Activated T-cell treated with anti-CD3 and anti-CD28 coated beads for 1 hour (primary cell): Measurements from ENCODE around the gene POLR1A.
"Not testable (repeated sequence)": the region's sequence is repeated elsewhere in the genome, so short reads cannot be mapped to it uniquely, and the experiment has no call there.

ENCODE experiments used
- DNase-seq: peaks from one replicate; pipeline ENCODE4 v3.0.0-alpha.2; 2020; ENCODE audit warnings: low read depth

POLR1A gene

DNA sequence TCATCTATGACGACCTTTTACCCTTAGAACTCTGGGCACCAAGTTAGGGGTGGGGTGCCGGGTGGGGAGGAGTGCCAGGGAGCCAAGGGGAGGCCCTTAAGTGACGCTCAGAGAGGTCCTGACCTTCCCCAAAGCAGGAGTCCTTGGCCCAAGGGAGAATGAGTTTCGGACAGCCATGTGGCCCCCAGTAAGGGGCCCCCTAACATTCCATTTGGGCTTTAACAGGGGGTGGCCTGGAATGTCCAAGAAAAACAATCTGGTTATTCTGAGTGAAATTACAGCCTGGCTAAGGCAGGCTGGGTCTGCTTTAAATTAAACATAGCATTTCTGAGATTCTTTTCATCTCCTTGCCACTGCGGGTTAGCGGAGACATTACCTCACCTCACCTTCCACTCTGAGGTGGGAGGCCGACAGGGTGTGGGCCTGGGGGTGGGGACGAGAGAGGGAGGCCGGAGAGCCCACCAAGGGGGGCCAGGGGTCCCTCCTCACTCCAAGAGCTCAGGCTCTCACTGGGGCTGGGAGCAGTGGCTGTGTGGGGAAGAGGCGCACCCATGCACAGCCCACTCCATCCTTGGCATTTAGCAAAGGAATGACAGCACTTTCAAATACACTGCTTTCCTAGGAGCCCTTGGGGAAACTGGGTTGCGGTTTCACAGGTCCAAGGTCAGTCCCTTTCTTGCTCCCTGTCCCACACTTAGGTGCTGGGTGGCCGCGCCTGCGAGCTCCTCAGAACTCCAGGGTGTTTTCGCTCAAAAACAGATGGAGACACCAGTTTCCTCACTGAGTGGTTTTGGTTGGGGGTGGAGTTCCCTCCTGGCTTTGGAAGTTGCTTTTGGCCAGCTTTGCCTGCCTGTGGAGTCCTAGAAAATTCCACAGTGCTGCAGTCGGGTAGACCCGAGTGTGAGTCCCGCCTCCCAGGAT is 107.4 kb downstream of the POLR1A start:
- DNase-seq = no peak

DNA sequence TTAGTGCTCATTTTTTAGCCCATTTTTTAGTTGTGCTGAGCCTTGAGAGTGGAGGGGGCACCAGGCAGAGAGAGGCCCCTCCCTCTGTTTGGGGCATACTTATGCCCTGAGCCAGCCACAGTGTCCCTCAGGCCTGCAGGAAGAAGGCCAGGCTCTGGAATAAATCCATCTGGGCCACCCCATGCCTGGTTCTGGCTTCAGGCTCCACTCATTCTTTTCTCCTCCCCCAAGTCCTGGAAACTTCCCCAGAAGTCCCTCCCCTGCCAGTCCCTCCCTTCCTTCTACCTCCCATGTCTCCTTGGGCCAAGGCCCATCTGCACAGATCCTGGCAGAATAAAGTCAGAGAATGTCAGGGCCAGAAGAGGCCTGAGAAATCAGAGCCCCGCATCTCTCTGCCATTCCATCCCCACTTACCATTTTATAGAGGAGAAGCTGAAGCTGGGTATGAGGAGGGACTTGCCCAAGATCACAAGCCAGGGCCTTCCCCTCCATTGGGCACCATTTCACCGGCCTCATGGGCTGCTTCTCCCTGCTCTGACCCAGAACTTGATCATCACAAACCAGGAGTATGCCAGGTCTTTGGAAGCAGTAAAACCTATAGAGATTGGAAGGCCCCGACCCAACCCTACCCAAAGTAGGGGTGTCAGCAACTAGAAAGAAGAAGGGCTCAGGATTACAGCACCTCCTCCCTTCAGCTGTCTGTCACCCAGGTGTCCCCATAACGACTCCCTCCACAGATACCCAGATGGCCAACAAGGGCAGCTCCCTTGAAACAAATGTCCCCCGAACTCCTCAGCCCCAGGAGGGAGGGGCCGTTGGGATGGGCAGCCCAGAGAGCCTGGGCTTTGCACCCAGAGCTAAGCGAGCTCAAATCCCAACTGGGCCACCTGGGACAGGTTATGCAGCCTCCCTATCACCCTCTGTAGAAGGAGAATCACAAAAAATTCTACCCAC is 108.4 kb downstream of the POLR1A start:
- no peak for DNase-seq

DNA sequence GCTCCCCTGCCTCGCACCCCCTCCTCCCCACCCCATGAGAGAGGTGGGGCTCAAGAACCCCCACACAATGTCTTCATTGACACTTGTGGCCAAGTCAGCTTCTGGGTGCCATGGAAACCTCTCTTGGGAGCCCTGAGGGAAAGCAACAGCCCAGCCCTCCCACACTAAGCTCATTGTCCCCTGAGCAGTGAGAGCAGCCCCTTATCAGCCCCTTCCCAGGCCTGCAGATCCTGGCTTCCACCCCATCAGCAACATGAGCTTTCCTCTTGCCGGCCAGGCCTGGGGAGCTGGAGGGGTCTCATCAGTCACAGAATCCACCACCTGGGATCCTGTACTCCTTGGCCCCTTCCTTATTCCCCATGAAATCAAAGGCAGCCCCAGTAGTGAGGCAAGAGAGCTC is 109.1 kb downstream of the POLR1A start:
- DNase-seq = no peak

DNA sequence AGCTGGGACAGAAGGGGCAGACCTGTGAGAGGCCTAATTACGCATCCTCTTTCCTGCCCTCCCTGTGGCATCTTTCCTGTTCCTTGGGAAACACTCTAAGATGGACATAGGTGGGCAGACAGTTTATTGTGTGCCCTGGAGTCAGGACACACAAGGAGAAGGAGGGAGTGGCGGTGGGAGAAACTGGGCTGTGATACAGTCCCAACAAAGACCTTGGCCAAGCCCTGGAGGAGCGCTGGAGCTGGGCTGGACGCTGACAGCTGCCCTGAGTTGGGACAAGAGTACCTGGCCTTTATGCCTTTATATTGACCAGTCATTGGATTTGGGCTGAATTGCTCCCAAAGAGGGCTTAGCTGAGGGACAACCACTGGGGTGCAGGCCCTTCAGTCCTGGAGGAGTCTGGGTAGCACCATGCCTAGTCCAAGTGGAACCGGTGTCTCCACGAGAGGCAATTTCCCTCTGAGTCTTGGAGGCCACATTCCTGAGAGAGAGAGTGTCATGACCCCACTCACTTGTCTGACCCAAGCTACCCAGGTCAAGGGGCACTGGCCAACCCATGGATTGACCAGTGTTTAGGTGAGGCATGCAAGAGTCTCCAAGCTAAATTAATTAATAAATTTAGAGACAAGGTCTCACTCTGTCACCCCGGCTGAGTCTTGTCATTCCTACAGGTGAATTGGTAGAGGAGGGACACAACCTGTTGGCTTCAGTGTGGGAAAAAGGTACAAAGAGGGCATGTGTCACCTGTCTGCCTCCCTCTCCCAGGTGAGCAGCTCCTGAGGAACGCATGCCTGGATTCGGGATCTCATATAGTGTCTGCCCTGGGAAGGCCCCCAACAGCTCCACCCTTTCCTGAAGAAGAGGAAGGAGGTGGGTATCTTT is 109.8 kb downstream of the POLR1A start:
- no peak for DNase-seq

DNA sequence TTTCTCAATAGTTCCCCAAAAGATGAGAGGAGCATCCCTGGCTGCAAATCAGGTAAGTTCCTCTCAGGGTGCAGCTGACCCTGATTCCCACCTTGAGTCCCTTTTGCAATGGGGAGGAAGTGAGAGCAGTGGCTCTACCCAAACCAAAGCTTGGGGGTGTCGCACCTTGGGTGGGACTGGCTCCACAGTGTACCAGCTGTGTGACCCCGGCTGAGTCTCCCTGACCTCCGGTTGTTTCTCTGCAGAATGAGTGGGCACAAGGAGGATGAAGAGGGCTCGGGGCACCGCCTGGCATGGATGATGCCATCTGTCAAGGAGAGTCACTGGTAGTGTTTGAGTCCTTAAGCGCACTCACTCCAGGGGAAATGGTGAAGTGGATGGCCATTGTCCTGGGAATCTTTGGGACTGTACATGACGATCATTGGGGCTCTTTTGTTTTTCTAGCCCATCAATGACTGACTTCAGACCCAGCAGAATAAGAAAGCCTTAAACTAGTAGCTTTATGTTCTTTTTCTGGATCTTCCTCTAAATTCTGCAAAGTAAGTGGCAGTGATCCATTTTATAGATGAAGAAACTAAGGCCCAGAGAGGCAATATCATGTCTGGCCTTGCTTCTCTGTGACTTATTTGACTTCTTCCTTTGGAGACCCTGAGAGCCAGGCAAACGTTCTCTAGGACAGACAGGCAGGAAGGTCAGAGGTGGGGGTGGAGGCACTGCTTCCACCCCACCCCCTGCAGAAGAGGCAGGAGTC is 110.6 kb downstream of the POLR1A start:
- no peak for DNase-seq

DNA sequence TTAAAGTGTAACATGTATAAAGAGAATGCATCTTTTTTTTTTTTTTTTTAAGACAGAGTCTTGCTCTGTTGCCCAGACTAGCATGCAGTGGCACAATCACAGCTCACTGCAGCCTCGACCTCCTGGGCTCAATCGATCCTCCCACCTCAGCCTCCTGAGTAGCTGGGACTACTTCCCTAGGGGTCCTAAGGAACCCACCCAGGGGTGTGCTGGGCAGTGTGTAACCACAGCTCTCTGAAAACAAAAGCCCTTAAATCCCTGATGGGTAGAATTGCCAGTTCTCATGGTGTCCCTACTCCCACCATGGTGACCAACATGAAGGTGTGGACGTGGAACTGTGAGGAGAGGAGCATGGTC is 111.3 kb downstream of the POLR1A start:
- DNase-seq = no peak

DNA sequence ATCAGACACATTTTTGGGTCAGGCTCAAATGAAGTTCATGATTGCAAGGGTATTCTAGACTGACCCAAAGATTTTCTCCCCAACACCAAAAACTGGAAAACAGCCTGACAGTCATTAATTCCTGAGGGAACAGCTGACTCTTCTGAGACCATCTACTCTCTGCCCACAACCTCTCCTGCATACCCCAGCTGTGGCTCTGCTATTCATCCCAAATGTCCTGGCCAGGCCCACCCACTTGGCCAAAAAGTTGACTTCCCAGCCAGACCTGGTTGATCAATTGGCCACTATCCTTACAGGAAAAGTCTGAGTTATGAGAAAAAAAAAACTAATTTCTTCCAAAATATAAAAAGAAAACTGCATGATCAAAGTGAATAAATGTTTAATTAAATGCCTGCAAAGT is 113.1 kb downstream of the POLR1A start:
- no peak for DNase-seq

DNA sequence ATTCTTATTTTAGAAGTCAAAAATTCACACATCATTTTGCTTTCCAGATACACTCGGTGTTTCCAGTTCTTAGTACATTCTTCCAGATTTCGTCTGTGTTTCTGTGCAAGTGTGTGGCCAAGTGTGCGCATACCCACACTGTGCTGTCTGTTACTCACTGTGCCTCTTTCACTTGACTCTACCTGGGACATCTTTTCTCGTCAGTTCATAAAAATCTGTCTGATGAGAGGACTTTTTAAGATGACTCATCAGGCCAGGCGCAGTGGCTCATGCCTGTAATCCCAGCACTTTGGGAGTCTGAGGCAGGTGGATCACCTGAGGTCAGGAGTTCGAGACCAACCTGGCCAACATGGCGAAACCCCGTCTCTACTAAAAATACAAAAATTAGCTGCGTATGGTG is 113.6 kb downstream of the POLR1A start:
- not testable (repeated sequence) for DNase-seq

DNA sequence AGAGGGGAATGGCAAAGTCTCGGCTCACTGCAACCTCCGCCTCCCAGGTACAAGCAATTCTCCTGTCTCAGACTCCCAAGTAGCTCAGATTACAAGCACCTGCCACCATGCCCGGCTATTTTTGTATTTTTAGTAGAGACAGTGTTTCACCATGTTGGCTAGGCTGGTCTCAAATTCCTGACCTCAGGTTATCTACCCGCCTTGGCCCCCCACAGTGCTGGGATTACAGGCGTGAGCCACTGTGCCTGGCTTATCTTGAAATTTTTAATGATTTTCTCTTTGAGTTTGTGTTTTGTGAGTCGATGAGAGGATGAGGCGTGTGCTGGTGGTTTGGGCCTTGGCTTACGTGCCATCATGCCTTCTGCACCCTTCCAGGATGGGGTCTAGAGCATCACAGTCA is 115.6 kb downstream of the POLR1A start:
- DNase-seq = no peak

DNA sequence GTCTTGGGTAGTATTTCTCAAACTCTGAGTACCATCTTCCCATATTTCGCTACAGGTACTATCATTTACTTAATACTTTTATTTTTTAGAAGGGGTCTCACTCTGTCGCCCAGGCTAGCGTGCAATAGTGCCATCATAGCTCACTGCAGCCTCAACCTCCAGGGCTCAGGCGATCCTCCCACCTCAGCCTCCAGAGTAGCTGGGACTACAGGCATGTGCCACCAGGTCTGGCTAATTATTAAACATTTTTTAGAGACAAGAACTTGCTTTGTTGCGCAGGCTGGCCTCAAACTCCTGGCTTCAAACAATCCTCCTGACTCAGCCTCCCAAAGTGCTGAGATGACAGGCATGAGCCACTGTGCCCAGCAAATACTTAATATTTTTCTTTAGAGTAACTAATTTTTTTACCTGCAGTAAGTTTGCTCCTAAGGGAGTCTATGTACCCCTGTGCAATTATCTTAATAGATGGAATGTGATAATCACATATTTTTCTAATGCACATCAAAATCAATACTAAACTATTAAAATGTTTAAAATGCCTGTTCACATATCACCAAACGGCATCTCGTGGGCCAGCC is 116.3 kb downstream of the POLR1A start:
- no peak for DNase-seq

DNA sequence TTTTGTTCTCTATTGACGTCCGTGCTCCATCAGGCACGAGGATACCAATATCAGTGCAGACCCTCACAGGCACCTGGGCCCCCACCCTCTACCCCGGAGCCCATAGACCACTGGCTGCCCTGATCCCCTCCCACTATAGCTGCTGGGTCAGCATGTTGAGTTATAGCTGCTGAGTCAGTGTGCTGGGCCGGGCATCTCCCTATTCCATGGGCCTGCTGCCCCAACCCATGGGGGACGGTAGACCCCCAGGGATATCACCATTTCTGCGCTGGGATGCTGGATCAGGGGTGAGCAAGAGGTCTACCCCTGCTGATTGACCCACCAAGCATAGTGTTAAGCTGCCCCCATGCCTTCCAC is 116.8 kb downstream of the POLR1A start:
- no peak for DNase-seq

DNA sequence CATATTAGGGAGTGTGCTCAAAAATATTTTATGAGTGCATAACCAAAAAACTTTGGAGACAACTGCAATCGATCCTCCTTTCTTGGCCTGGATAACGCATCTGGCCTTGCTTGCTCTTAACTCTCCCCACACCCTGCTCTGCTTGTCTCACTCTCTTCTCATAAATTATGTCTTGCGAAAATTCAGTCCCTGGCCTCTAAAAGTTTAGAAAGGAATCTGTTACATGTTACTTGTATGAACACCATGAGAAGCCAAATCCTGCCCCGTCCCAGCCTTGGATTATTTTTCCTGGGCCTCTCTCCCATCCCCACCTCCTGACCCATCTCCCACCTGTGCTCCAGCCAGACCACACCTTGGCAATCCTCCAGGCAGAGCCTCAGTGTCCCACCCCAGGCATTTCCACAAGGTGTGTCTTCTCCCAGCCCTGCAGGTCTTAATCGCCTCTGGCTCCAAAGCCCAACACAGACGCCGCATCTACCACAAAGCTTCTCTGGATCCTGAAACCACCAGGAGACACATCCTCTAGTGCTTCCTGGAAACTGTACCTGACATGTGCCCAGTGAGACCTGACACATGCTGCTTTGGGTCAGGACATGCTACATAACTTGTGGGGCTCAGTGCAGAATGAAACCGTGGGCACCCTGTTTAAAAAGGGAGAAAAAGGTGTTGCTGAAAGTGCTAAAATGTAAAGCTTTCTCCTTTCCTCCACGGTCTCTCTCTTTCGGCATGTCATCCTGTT is 117.3 kb downstream of the POLR1A start:
- no peak for DNase-seq

DNA sequence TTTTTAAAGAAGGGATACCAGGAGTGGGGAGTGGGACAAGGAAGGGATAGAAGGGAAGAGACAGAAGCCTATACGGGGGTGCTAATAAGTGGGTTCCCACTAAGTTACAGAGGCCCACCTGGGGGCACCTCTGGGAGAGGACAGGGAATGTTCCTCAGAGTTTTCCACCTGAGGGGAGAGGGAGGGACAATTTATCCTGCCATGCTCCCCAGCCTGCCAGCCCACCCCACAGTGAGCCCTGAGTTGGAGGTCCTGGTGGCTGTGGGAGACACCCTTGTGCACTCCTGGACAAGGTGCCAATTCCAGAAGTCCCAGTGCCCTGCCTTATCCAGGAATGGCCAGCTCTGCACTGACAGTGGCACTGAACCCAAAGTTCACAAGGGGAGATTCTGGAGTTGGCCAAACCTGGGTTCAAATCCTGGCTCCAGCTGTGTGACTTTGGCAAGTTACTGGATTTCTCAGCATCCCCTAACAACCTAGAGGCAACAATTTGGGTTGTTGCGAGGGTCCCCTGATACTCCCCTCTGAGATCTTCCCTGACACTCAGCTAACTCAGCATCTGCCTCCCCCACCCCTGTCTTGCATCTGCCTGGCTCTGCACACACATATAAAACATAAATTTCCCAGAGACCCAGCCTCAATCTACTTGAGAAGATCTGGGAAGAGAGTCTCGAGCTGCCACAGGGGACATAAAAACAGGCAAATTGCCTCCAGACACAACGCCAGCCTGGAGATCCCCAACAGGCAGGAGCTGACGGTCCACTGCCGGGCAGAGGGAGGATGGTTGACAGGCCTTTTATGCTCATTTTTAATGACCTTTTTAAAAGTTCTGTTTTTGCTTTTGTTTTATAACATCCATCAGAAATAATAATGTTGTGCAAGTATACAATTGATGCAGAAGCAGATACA is 118.2 kb downstream of the POLR1A start:
- DNase-seq = no peak

DNA sequence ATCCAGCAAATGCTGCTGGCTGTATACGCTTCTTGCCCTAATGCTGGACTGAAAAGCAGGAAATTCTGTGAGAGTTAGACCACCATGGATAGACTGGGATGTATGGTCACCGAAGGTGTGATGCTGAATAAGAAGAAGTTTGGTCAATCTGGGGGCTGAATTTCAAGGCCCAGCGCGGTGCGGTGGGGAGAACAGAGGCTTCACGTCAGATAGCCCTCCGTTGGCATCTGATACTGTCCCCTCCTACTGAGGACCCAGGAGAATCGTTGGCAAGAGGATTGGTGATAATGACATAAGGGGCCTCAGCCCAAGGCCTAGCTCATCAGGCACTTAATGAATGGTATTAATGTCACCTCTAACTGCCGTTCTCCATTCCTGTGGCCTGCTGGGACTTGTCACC is 119.6 kb downstream of the POLR1A start:
- DNase-seq = no peak

DNA sequence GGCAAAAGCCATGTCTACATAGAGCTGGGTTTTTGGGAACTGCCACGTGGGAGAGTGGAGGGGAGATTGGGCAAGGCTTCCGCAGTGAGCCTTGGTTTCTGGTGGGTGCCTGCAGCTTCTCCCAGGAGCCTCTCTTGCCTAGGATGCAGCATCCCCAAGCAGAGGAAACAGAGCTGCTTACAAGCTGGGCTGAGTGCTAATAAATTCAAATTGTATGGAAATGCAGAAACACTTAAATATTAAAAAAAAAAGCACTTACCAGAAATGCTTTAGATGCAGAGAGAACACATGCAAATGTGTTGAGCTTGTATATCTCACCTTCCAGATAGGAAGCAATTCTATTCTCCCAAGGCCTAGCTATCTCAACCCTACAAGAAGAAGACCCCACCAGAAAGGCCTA is 120.9 kb downstream of the POLR1A start:
- no peak for DNase-seq

DNA sequence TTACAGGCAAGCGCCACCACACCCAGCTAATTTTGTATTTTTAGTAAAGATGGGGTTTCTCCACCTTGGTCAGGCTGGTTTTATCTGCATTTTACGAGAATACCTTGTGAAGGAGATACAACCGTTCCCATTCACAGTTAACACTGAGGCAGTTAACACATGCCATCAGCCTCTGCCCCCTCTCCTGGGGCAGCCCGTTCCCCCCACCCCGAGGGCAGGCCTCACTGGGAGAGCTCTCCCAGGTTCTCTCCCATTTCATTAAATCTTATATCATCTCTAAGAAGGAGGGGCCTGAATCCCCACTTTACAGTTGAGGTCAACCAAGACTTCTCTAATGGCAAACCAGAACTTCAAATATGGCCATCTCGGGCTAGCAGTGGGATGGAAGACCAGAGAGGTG is 121.9 kb downstream of the POLR1A start:
- DNase-seq = no peak

DNA sequence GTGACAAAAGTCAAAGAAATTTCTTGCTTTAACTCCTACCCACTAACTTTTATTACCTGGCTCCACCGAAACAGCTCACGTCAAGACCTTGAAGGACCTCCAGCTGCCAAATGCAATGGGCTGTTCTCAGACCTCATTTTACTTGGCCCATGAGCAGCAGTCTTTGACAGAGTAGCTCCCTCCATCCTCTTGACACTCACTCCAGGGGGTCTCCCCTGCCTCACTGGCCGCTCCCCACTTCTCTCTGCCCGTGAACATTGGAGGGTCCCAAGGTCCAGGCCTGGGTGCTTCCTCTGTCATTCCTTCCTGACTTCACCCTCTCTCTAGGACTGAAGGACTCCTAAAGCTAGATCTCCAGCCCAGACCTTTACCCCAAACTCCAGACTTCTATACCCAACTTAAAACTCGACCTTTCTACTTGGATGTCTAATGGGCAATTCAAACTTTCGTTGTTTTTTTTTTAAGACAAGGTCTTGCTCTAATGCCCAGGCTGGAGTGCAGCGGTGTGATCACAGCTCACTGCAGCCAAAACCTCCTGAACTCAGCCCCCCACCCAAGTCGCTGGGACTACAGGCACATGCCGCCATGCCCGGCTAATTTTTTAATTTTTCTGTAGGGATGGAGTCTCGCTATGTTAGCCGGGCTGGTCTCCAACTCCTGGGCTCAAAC is 124.0 kb downstream of the POLR1A start:
- no peak for DNase-seq

DNA sequence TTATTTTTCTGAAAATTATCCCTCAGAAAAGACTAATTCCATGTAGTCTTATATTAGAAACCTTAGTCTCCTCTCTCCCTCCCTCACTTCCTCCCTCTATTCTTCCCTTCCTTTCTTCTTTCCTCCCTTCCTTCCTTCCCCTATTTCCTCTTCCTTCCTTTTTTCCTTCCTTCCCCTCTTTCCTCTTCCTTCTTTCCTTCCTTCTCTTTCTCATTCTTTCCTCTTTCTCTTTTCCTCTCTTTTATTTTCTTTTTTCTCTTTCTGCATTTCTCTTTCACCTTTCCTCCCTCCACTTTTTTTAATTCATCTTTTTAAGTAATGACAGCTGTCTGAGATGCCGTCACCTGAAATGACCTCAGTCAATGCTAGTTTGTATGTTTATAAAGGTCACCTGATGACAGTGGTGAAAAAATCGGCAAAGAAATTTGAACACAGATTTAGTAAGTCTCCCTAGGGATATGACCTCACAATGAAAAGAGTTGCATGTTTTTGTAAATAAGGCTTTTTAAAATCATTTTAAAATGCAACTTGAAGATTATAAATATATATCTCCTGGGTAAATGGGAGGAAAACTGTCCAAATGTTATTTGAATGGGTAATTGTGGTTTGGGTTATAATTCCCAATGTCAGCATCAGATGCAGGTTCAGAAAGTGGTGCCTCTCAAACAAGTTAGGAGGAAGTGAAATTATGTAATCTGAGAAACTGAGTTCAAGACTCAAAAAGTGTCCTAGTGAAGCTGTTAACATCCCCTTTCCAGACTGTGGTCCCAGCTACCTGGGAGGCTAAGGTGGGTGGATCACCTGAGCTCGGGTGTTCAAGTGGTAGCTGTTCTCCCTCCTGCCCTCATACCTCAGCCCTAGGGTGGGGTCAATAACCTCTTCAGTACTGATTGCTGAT is 126.6 kb downstream of the POLR1A start:
- no peak for DNase-seq
